Activated CD4-positive, alpha-beta memory T cell treated with anti-CD3 and anti-CD28 coated beads, Interleukin-2, amount 10 ng/mL, durations not matched to agents 7 days and 5 days (primary cell): ENCODE data around the gene GPC5. TPM values are rescaled to one million over a fixed set of nuclear protein-coding genes. Genes with fewer than 3 reads are reported as not detected.

Experiments used
- CTCF ChIA-PET: fragments of 350-600 bp; sonication (Branson Sonifier 250); formaldehyde crosslinking; loops from one replicate; lab custom pipeline; 2021; ENCODE audit warnings: antibody characterized with exemption, inconsistent platforms; lab: Charles Lee
- POLR2A ChIA-PET: fragments of 350-600 bp; sonication (Branson Sonifier 250); formaldehyde crosslinking; loops from one replicate; lab custom pipeline; 2021; ENCODE audit warnings: antibody characterized with exemption; lab: Charles Lee
- DNase-seq: peaks from one replicate; pipeline ENCODE4 v3.0.0-alpha.2; 2020
- H3K27ac Mint-ChIP-seq: one replicate; pipeline ENCODE4 v1.8.0; 2021; ENCODE audit warnings: mild to moderate bottlenecking, mixed read lengths
- H3K27me3 Mint-ChIP-seq: one replicate; pipeline ENCODE4 v1.8.0; 2021; ENCODE audit warnings: mixed read lengths
- H3K36me3 Mint-ChIP-seq: one replicate; pipeline ENCODE4 v1.8.0; 2021; ENCODE audit warnings: low read depth, mixed read lengths
- H3K4me1 Mint-ChIP-seq: one replicate; pipeline ENCODE4 v1.8.0; 2021; ENCODE audit warnings: mixed read lengths
- H3K4me3 Mint-ChIP-seq: one replicate; pipeline ENCODE4 v1.8.0; 2021; ENCODE audit warnings: mild to moderate bottlenecking, mixed read lengths
- H3K9me3 Mint-ChIP-seq: one replicate; pipeline ENCODE4 v1.8.0; 2021; ENCODE audit warnings: mixed read lengths
- total RNA-seq, 2 experiments: library from RNA; stranded (reverse); gene quantifications; one replicate each; pipeline ENCODE4 v1.2.3, GENCODE V29; 2021

Gene GPC5
- total RNA-seq, 2 experiments from 2014 or later: not detected

- Mint-ChIP-seq H3K27me3 (no peaks in the 10 kb centered on the region), H3K4me1 (no peaks in the 10 kb centered on the region), H3K9me3 (no peaks in the 10 kb centered on the region), H3K27ac (no peak overlapping the region), H3K36me3 (no peaks in the 10 kb centered on the region), H3K4me3 (no peak overlapping the region)
- ChIA-PET CTCF (no interaction called here), POLR2A (no interaction called here)
- no peak for DNase-seq
Measured at GRCh38 chr13:92177966-92178365, 779.5 kb downstream of the GPC5 start.

- no peak for DNase-seq
- Mint-ChIP-seq H3K4me3 (no peak overlapping the region), H3K4me1 (no peaks in the 10 kb centered on the region), H3K27ac (no peak overlapping the region), H3K27me3 (no peaks in the 10 kb centered on the region), H3K36me3 (no peaks in the 10 kb centered on the region), H3K9me3 (no peaks in the 10 kb centered on the region)
- ChIA-PET CTCF (no interaction called here), POLR2A (no interaction called here)
Measured at GRCh38 chr13:92179223-92179622, 780.8 kb downstream of the GPC5 start.

- DNase-seq: no peak
- H3K4me1 Mint-ChIP-seq: no peaks in the 10 kb centered on the region
Measured at GRCh38 chr13:92187378-92187989, 789.1 kb downstream of the GPC5 start.

GRCh38 chr13:92188574-92188973 is 790.2 kb downstream of the GPC5 start:
- Mint-ChIP-seq H3K9me3 (no peaks in the 10 kb centered on the region), H3K27me3 (no peaks in the 10 kb centered on the region), H3K27ac (no peak overlapping the region), H3K36me3 (no peaks in the 10 kb centered on the region), H3K4me3 (no peak overlapping the region), H3K4me1 (no peaks in the 10 kb centered on the region)
- CTCF ChIA-PET: no interaction called here
- DNase-seq: no peak
- POLR2A ChIA-PET: no interaction called here

More at GRCh38 chr13:92187378-92187989, 789.1 kb downstream of the GPC5 start:
- no peaks in the 10 kb centered on the region for H3K9me3 Mint-ChIP-seq
- ChIA-PET POLR2A (no interaction called here), CTCF (interaction anchor here (0.7 to 0.8 kb wide), 2 partner anchors 16 to 18 kb away, joined by 3 to 4 read pairs; no protein-coding TSS in a partner anchor)
- no peaks in the 10 kb centered on the region for H3K27me3 Mint-ChIP-seq
- no peak overlapping the region for H3K4me3 Mint-ChIP-seq
- H3K36me3 Mint-ChIP-seq: no peaks in the 10 kb centered on the region
- no peak overlapping the region for H3K27ac Mint-ChIP-seq

- Mint-ChIP-seq H3K4me1 (no peaks in the 10 kb centered on the region), H3K36me3 (no peaks in the 10 kb centered on the region), H3K27me3 (no peaks in the 10 kb centered on the region), H3K9me3 (no peaks in the 10 kb centered on the region), H3K27ac (no peak overlapping the region), H3K4me3 (no peak overlapping the region)
- POLR2A ChIA-PET: no interaction called here
- CTCF ChIA-PET: no interaction called here
- DNase-seq: no peak
Measured at GRCh38 chr13:92196591-92197256, 798.3 kb downstream of the GPC5 start.

- ChIA-PET CTCF (no interaction called here), POLR2A (no interaction called here)
- Mint-ChIP-seq H3K27me3 (no peaks in the 10 kb centered on the region), H3K9me3 (no peaks in the 10 kb centered on the region), H3K36me3 (no peaks in the 10 kb centered on the region), H3K4me3 (no peak overlapping the region), H3K27ac (no peak overlapping the region), H3K4me1 (no peaks in the 10 kb centered on the region)
- DNase-seq: no peak
Measured at GRCh38 chr13:92197669-92198068, 799.2 kb downstream of the GPC5 start.

DNA sequence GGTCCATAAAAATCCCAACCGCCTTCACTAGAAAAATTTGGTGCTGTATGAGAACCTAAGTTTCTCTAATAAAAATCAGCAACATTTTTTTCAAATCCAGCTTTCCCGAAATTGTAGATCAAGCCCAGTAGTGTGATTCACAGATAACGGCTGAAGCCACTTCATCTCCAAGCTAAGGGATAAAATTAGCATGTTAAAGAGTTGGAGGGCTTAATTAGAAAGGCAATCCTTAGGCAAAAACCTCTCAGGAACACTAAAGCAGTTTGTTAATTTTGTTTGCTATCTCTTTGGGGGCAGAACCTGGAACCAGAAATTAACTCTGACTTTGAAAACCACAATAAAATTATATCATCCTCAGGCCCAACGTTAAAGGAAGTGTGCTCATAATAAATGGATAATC is 820.2 kb downstream of the GPC5 start:
- H3K27me3 Mint-ChIP-seq: no peaks in the 10 kb centered on the region
- H3K36me3 Mint-ChIP-seq: no peaks in the 10 kb centered on the region
- no peak overlapping the region for H3K27ac Mint-ChIP-seq
- CTCF ChIA-PET: no interaction called here
- H3K9me3 Mint-ChIP-seq: no peaks in the 10 kb centered on the region
- no peak for DNase-seq
- H3K4me3 Mint-ChIP-seq: no peak overlapping the region
- POLR2A ChIA-PET: no interaction called here
- no peaks in the 10 kb centered on the region for H3K4me1 Mint-ChIP-seq

DNA sequence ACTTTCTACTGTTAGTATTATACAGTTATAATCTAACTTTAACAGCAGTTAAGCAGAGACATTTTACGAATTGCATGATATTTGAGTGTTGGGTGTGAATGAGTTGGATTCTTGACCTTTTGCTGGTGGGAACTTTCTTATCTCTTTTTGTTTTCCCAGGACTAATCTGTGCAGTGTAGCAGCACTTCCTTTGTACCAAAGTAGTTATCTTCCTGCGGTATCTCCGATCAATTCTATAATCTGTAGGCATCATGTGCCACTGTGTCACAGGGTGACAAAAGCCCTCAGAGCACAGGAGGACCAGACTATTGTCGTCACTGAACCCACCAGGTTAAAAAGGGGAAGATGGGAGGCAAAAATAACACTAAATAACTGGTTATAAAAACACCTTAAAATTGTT is 823.5 kb downstream of the GPC5 start:
- Mint-ChIP-seq H3K9me3 (peaks cover 4% of the 10 kb centered on the region), H3K27ac (no peak overlapping the region), H3K4me1 (no peaks in the 10 kb centered on the region), H3K36me3 (no peaks in the 10 kb centered on the region), H3K27me3 (no peaks in the 10 kb centered on the region), H3K4me3 (no peak overlapping the region)
- DNase-seq: no peak
- CTCF ChIA-PET: no interaction called here
- POLR2A ChIA-PET: no interaction called here

GRCh38 chr13:92224052-92224821 is 825.8 kb downstream of the GPC5 start:
- no peak overlapping the region for H3K4me3 Mint-ChIP-seq
- H3K9me3 Mint-ChIP-seq: peaks cover 4% of the 10 kb centered on the region
- CTCF ChIA-PET: no interaction called here
- DNase-seq: no peak
- no peak overlapping the region for H3K27ac Mint-ChIP-seq
- POLR2A ChIA-PET: no interaction called here
- no peaks in the 10 kb centered on the region for H3K27me3 Mint-ChIP-seq
- no peaks in the 10 kb centered on the region for H3K4me1 Mint-ChIP-seq
- no peaks in the 10 kb centered on the region for H3K36me3 Mint-ChIP-seq

DNA sequence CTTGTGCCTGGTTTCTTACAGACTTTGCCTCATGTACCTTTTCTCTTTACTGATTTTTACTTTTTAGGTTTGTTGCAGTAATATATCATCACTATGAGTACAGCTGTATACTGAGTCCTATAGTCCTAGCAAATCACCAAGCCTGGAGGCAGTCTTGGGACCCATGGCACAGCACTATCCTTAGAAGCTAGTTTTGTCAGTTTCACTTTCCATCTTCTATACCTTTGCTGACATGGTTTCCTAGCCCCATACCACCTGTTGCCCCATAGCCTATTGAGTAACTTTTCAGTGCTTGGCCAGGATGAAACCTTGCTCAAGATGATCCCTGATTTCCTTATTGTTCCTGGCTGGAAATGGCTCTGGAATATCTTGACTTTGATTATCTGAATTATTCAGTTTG is 826.4 kb downstream of the GPC5 start:
- no peaks in the 10 kb centered on the region for H3K27me3 Mint-ChIP-seq
- POLR2A ChIA-PET: no interaction called here
- no peak for DNase-seq
- peaks cover 4% of the 10 kb centered on the region for H3K9me3 Mint-ChIP-seq
- H3K27ac Mint-ChIP-seq: no peak overlapping the region
- H3K4me3 Mint-ChIP-seq: no peak overlapping the region
- CTCF ChIA-PET: no interaction called here
- H3K36me3 Mint-ChIP-seq: no peaks in the 10 kb centered on the region
- no peaks in the 10 kb centered on the region for H3K4me1 Mint-ChIP-seq

GRCh38 chr13:92225861-92226260 is 827.4 kb downstream of the GPC5 start:
- ChIA-PET CTCF (no interaction called here), POLR2A (no interaction called here)
- Mint-ChIP-seq H3K27me3 (no peaks in the 10 kb centered on the region), H3K36me3 (no peaks in the 10 kb centered on the region), H3K9me3 (peaks cover 4% of the 10 kb centered on the region), H3K27ac (no peak overlapping the region), H3K4me1 (no peaks in the 10 kb centered on the region), H3K4me3 (no peak overlapping the region)
- no peak for DNase-seq

DNA sequence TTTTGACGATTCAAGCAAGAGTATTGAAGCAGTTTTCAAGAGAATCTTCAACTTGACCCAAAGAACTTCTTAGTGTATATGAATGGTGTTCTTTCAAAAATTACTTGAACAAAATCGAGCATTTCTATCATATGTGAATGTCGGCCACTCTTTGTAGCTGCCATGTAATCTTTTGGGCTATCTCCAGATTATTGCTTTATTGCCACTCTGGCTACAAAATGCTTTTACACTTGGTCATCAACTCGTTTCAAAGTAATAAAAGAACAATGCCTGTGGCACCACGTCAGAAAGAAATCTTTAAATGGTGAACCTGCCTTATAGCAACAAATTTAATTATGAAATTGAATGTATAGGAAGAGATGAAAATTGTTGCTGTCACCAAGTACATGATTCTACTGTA is 834.5 kb downstream of the GPC5 start:
- H3K36me3 Mint-ChIP-seq: no peaks in the 10 kb centered on the region
- no peaks in the 10 kb centered on the region for H3K9me3 Mint-ChIP-seq
- CTCF ChIA-PET: no interaction called here
- no peak overlapping the region for H3K27ac Mint-ChIP-seq
- no peak for DNase-seq
- H3K27me3 Mint-ChIP-seq: no peaks in the 10 kb centered on the region
- H3K4me1 Mint-ChIP-seq: no peaks in the 10 kb centered on the region
- POLR2A ChIA-PET: no interaction called here
- no peak overlapping the region for H3K4me3 Mint-ChIP-seq

DNA sequence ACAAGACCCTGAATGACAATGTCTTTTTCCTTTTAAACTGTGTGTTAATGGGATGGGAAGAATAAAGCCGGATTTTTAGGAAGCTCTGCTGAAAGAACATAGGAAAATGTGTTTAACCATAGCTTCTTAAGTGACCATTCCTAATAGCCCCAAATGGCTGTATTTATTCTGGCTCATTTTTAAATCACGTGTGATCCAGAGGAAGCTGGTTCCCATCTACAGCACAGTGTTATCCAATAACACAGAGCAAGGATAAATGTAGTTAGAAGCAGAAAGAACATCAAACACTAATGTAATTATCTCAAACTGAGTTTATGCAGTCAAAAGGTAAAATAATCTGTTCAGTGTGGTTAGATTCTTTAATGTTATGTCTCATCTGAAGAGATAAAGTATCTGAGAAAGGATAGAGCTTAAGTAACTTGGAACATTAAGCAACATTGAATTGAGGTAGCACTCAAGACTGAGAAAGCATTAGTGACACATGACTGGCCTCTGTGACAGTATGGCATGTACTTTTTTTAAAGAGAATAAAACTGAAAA is 853.3 kb downstream of the GPC5 start:
- Mint-ChIP-seq H3K27ac (no peak overlapping the region), H3K4me3 (no peak overlapping the region), H3K36me3 (no peaks in the 10 kb centered on the region), H3K27me3 (no peaks in the 10 kb centered on the region), H3K9me3 (no peaks in the 10 kb centered on the region), H3K4me1 (no peaks in the 10 kb centered on the region)
- ChIA-PET POLR2A (no interaction called here), CTCF (no interaction called here)
- no peak for DNase-seq
